HepG2 (cell line): ENCODE data around the gene MXD1.

Source experiments
- CBX5 ChIP-seq: sonication (generic); formaldehyde crosslinking; IDR thresholded peaks from 2 replicates; pipeline ENCODE4 v1.4.0; 2020; ENCODE audit warnings: missing genetic modification reagents, borderline replicate concordance
- MXI1 ChIP-seq: IDR thresholded peaks from 3 replicates; pipeline ENCODE4 v1.6.1; 2012; ENCODE audit warnings: low read depth, low read length, inconsistent platforms, borderline replicate concordance
- RAD51 ChIP-seq: fragments of 450-650 bp; IDR thresholded peaks from 2 replicates; pipeline ENCODE4 v1.6.1; 2016; ENCODE audit warnings: borderline replicate concordance

DNA sequence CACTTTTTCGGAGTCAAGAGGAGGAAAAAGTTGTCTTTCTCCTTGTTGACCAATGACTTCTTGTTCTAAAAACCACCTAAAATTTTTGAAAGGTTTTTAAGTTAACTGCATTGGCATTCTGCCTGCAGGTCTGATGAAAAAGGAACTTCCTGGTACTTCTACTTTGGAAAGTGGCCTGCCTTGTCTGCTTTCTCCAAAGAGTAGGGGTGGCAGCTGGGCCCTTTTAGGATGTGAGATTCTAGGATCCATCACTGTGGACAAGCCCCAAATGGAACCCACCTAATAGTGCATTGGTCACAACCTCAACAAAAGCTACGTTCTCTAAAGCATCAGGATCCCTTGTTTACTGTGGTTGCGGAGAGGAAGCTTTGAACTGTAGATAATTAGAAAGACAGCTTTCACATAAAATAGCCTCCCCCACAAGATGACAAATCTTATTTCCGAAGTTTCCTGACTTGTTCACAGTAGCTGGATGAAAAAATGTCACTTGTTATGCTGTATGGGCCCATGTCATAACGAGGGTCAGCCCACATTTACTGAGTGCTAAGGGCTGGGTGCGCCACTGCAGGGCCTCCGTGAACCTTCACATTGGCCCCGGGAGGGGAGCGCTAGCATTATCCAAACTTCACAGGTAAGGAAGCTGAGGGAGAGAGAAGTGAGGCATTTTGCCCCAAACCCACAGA, 29.1 kb downstream of the MXD1 start:
- TF ChIP-seq MXI1 (no peak), CBX5 (no peak), RAD51 (no peak)
